MM.1S (cell line): Measurements from ENCODE around the gene MANBA.

Experiments used
- DNase-seq: peaks from one replicate; pipeline ENCODE4 v3.0.0-alpha.2; 2015
- H2AFZ ChIP-seq: fragments of 300-600 bp; sonication (generic); 2 replicates; pipeline ENCODE4 v1.6.0; 2016; ENCODE audit warnings: antibody characterized with exemption, low read length
- H3F3A ChIP-seq: fragments of 300-600 bp; sonication (generic); 2 replicates; pipeline ENCODE4 v1.6.1; 2016; ENCODE audit warnings: mild to moderate bottlenecking, antibody characterized with exemption, low read length, moderate library complexity, mixed read lengths; ENCODE audit not compliant: insufficient read depth
- H3K27ac ChIP-seq: fragments of 300-600 bp; sonication (generic); 2 replicates; pipeline ENCODE4 v1.5.1; 2016; ENCODE audit warnings: mild to moderate bottlenecking, low read length
- H3K27me3 ChIP-seq: fragments of 300-600 bp; sonication (generic); replicated peaks from 2 replicates; pipeline ENCODE4 v1.6.0; 2016; ENCODE audit warnings: low read length; ENCODE audit not compliant: insufficient read depth
- H3K36me3 ChIP-seq: fragments of 300-600 bp; sonication (generic); replicated peaks from 2 replicates; pipeline ENCODE4 v1.6.1; 2016; ENCODE audit warnings: mild to moderate bottlenecking, low read length, mixed read lengths; ENCODE audit not compliant: insufficient read depth
- H3K4me1 ChIP-seq: fragments of 300-600 bp; sonication (generic); 2 replicates; pipeline ENCODE4 v1.6.1; 2016; ENCODE audit warnings: low read length, mixed read lengths
- H3K4me2 ChIP-seq: fragments of 300-600 bp; sonication (generic); 2 replicates; pipeline ENCODE4 v1.6.0; 2016; ENCODE audit warnings: low read depth, low read length
- H3K4me3 ChIP-seq: fragments of 300-600 bp; sonication (generic); 2 replicates; pipeline ENCODE4 v1.5.1; 2016; ENCODE audit warnings: low read length, mixed read lengths
- H3K79me2 ChIP-seq: fragments of 300-600 bp; sonication (generic); 2 replicates; pipeline ENCODE4 v1.6.1; 2016; ENCODE audit warnings: mixed run types, low read length, mixed read lengths
- H3K9ac ChIP-seq: fragments of 300-600 bp; sonication (generic); 2 replicates; pipeline ENCODE4 v1.6.1; 2016; ENCODE audit warnings: low read length, mixed read lengths
- H3K9me2 ChIP-seq: fragments of 300-600 bp; sonication (generic); replicated peaks from 2 replicates; pipeline ENCODE4 v1.6.1; 2016; ENCODE audit warnings: mild to moderate bottlenecking, low read length, mixed read lengths; ENCODE audit not compliant: insufficient read depth
- H3K9me3 ChIP-seq: fragments of 300-600 bp; sonication (generic); replicated peaks from 2 replicates; pipeline ENCODE4 v1.6.1; 2016; ENCODE audit warnings: mild to moderate bottlenecking, low read length, mixed read lengths; ENCODE audit not compliant: insufficient read depth
- H4K20me1 ChIP-seq: fragments of 300-600 bp; sonication (generic); 2 replicates; pipeline ENCODE4 v1.6.1; 2016; ENCODE audit warnings: mild to moderate bottlenecking, low read length, moderate library complexity, mixed read lengths; ENCODE audit not compliant: insufficient read depth
- CTCF ChIP-seq: fragments of 300-600 bp; sonication (generic); IDR thresholded peaks from 2 replicates; pipeline ENCODE4 v1.5.1; 2016; ENCODE audit warnings: antibody characterized with exemption, low read length, mixed read lengths
- EZH2 ChIP-seq: fragments of 300-600 bp; sonication (generic); optimal IDR thresholded peaks from 2 replicates; pipeline ENCODE3; 2017; ENCODE audit warnings: low read depth, mild to moderate bottlenecking, antibody characterized with exemption, low read length, mixed read lengths
- EZH2phosphoT487 ChIP-seq: fragments of 300-600 bp; sonication (generic); IDR thresholded peaks from 2 replicates; pipeline ENCODE4 v1.6.1; 2018; ENCODE audit warnings: antibody characterized with exemption, low read length

Gene MANBA

GRCh38 chr4:102775805-102776204 is 15.0 kb upstream of the MANBA start:
- no peak overlapping the region for H3K9ac ChIP-seq
- TF ChIP-seq EZH2phosphoT487 (no peak), CTCF (no peak), EZH2 (no peak)

GRCh38 chr4:102774254-102774653 is 13.5 kb upstream of the MANBA start:
- Histone ChIP-seq H3K9me2 (no peaks in the 10 kb centered on the region), H3F3A (peaks cover 4% of the 10 kb centered on the region; the same call in 1 of the 2 replicates), H2AFZ (no peak overlapping the region), H3K4me3 (no peak overlapping the region), H3K79me2 (no peaks in the 10 kb centered on the region), H3K27me3 (no peaks in the 10 kb centered on the region), H3K4me1 (peaks cover 10% of the 10 kb centered on the region), H3K36me3 (no peaks in the 10 kb centered on the region), H3K9me3 (no peaks in the 10 kb centered on the region), H3K4me2 (no peak overlapping the region), H3K27ac (no peak overlapping the region), H3K9ac (no peak overlapping the region), H4K20me1 (no peaks in the 10 kb centered on the region)
- TF ChIP-seq EZH2phosphoT487 (no peak), EZH2 (no peak), CTCF (no peak)
- DNase-seq = no peak

More at GRCh38 chr4:102775805-102776204, 15.0 kb upstream of the MANBA start:
- DNase-seq = no peak
- no peaks in the 10 kb centered on the region for H3K27me3 ChIP-seq
- peaks cover 14% of the 10 kb centered on the region for H3F3A ChIP-seq
- no peaks in the 10 kb centered on the region for H3K36me3 ChIP-seq
- no peak overlapping the region for H3K27ac ChIP-seq
- no peak overlapping the region for H3K4me2 ChIP-seq
- H3K9me3 ChIP-seq = no peaks in the 10 kb centered on the region
- no peaks in the 10 kb centered on the region for H3K79me2 ChIP-seq
- no peaks in the 10 kb centered on the region for H3K9me2 ChIP-seq
- no peak overlapping the region for H3K4me3 ChIP-seq
- no peak overlapping the region for H2AFZ ChIP-seq
- H4K20me1 ChIP-seq = no peaks in the 10 kb centered on the region
- peaks cover 25% of the 10 kb centered on the region for H3K4me1 ChIP-seq

GRCh38 chr4:102772738-102773340 is 12.1 kb upstream of the MANBA start:
- Histone ChIP-seq H3K4me3 (no peak overlapping the region), H3K27me3 (no peaks in the 10 kb centered on the region), H4K20me1 (no peaks in the 10 kb centered on the region), H3K4me1 (no peaks in the 10 kb centered on the region), H3K27ac (no peak overlapping the region), H3K4me2 (no peak overlapping the region), H3K9me2 (no peaks in the 10 kb centered on the region), H3K9me3 (no peaks in the 10 kb centered on the region), H3K79me2 (no peaks in the 10 kb centered on the region), H3F3A (no peaks in the 10 kb centered on the region), H2AFZ (no peak overlapping the region), H3K9ac (no peak overlapping the region), H3K36me3 (no peaks in the 10 kb centered on the region)
- TF ChIP-seq EZH2phosphoT487 = no peak
- no peak for TF ChIP-seq EZH2
- no peak for TF ChIP-seq CTCF
- no peak for DNase-seq
